Endothelial cell of umbilical vein (primary cell): Measurements from ENCODE around the gene JCHAIN. TPM values are rescaled to one million over a fixed set of nuclear protein-coding genes. Genes with fewer than 3 reads are reported as not detected.

Experiments
- BruUV-seq: library from RNA; stranded (reverse); fragments of 400-500 nt; replicated peaks from 2 replicates; lab custom pipeline; 2021; lab: Mats Ljungman, UMichigan
- CTCF ChIA-PET: fragments of 300-600, 350-600 bp; sonication (Branson Sonifier 250); formaldehyde crosslinking; loops from one replicate; lab custom pipeline; 2021; ENCODE audit warnings: antibody characterized with exemption, inconsistent platforms; lab: Charles Lee
- POLR2A ChIA-PET: fragments of 300-600, 350-600 bp; sonication (Branson Sonifier 250); formaldehyde crosslinking; loops from one replicate; lab custom pipeline; 2021; ENCODE audit warnings: antibody characterized with exemption, inconsistent platforms; lab: Charles Lee
- DNase-seq: peaks from one replicate; pipeline ENCODE4 v3.0.0-alpha.2; 2011; ENCODE audit warnings: low read depth, low spot score
- FAIRE-seq: peaks from 2 replicates; lab custom pipeline; 2011; peaks lifted over from hg19 to GRCh38; lab: Jason Lieb, UNC
- H2AFZ ChIP-seq: 2 replicates; pipeline ENCODE4 v1.6.0; 2012; ENCODE audit warnings: low read depth, low read length, control low read depth, inconsistent platforms
- H3K27ac ChIP-seq: 2 replicates; pipeline ENCODE4 v1.5.1; 2011; ENCODE audit warnings: low read depth, mild to moderate bottlenecking, control low read depth, low read length, moderate library complexity; ENCODE audit not compliant: insufficient read depth
- H3K27me3 ChIP-seq, 2 experiments: 2 replicates each; pipeline versions ENCODE4 v1.6.0 to v1.6.1; 2011; ENCODE audit warnings: low read length in 2 of 2, mixed read lengths in 1 of 2; ENCODE audit not compliant: control insufficient read depth in 2 of 2, insufficient read depth in 2 of 2
- H3K36me3 ChIP-seq, 2 experiments: 2 replicates in 1 of 2; 3 replicates in 1 of 2; pipeline ENCODE4 v1.5.1; 2011; ENCODE audit warnings: low read length in 2 of 2, mild to moderate bottlenecking in 1 of 2, moderate library complexity in 1 of 2; ENCODE audit not compliant: control insufficient read depth in 2 of 2, insufficient read depth in 2 of 2; ENCODE audit errors: extremely low read depth in 1 of 2
- H3K4me1 ChIP-seq: 3 replicates; pipeline ENCODE4 v1.5.1; 2011; ENCODE audit warnings: mild to moderate bottlenecking, low read length; ENCODE audit not compliant: control insufficient read depth, insufficient read depth; ENCODE audit errors: extremely low read depth
- H3K4me2 ChIP-seq: 2 replicates; pipeline ENCODE4 v1.6.1; 2011; ENCODE audit warnings: low read length, control low read depth, mixed read lengths; ENCODE audit not compliant: insufficient read depth
- H3K4me3 ChIP-seq, 3 experiments: fragments of 200-600 bp in 1 of 3; sonication (generic), shearing (Covaris generic) in 1 of 3; replicated peaks in 1 of 3; 2 replicates each; pipeline ENCODE4 v1.5.1; 2011 to 2016; ENCODE audit warnings: control low read depth in 3 of 3, low read length in 3 of 3, mild to moderate bottlenecking in 2 of 3, inconsistent platforms in 1 of 3, low read depth in 1 of 3, moderate library complexity in 1 of 3; ENCODE audit not compliant: insufficient read depth in 1 of 3
- H3K79me2 ChIP-seq: 2 replicates; pipeline ENCODE4 v1.6.0; 2012; ENCODE audit warnings: low read length, inconsistent platforms; ENCODE audit not compliant: control insufficient read depth, insufficient read depth
- H3K9ac ChIP-seq: replicated peaks from 2 replicates; pipeline ENCODE3; 2011; ENCODE audit warnings: low read length, control low read depth; ENCODE audit not compliant: insufficient read depth; ENCODE audit errors: extremely low read depth
- H3K9me1 ChIP-seq: replicated peaks from 3 replicates; pipeline ENCODE4 v1.6.0; 2011; ENCODE audit warnings: mild to moderate bottlenecking, low read length; ENCODE audit not compliant: control insufficient read depth, insufficient read depth; ENCODE audit errors: extremely low read depth
- H3K9me3 ChIP-seq: replicated peaks from 2 replicates; pipeline ENCODE4 v1.5.1; 2012; ENCODE audit warnings: low read length, inconsistent platforms; ENCODE audit not compliant: control insufficient read depth, insufficient read depth
- H4K20me1 ChIP-seq: replicated peaks from 2 replicates; pipeline ENCODE3; 2011; ENCODE audit warnings: mild to moderate bottlenecking, low read length; ENCODE audit not compliant: control insufficient read depth, insufficient read depth; ENCODE audit errors: extremely low read depth
- CTCF ChIP-seq, 2 donors: IDR thresholded peaks; 1 replicate in 1 of 2; 2 replicates in 1 of 2; pipeline ENCODE4 v1.5.1; 2011; ENCODE audit warnings: low read length in 2 of 2, mild to moderate bottlenecking in 2 of 2, moderate library complexity in 2 of 2, control low read depth in 1 of 2, inconsistent platforms in 1 of 2, low read depth in 1 of 2; ENCODE audit not compliant: insufficient read depth in 1 of 2; ENCODE audit errors: extremely low read depth in 1 of 2
- EZH2 ChIP-seq: IDR thresholded peaks from 2 replicates; pipeline ENCODE4 v1.6.1; 2012; ENCODE audit warnings: borderline replicate concordance, low read depth, mild to moderate bottlenecking, moderate library complexity, low read length, inconsistent platforms; ENCODE audit not compliant: severe bottlenecking
- GATA2 ChIP-seq: IDR thresholded peaks from 2 replicates; pipeline ENCODE4 v1.7.0; 2011; ENCODE audit warnings: low read depth, mild to moderate bottlenecking, moderate library complexity, mixed read lengths, low read length; ENCODE audit not compliant: insufficient read length, insufficient read depth
- JUN ChIP-seq: IDR thresholded peaks from 2 replicates; pipeline ENCODE4 v1.6.1; 2011; ENCODE audit warnings: borderline replicate concordance, low read depth; ENCODE audit not compliant: insufficient read length, insufficient read depth
- POLR2A ChIP-seq: IDR thresholded peaks from 2 replicates; pipeline ENCODE4 v1.6.1; 2012; ENCODE audit warnings: low read depth, mild to moderate bottlenecking, control low read depth, low read length
- POLR2AphosphoS5 ChIP-seq: IDR thresholded peaks from 2 replicates; pipeline ENCODE4 v1.6.1; 2012; ENCODE audit warnings: low read depth, mild to moderate bottlenecking, control low read depth, low read length, moderate library complexity; ENCODE audit not compliant: insufficient read depth
- dilution Hi-C: fragments of 300-500 bp; cut with MboI; formaldehyde crosslinking; loops from one replicate; pipeline ENCODE4 v1.15.0; 2019; ENCODE audit warnings: low sequenced_read_pairs; ENCODE audit not compliant: extremely low pct_ligation_motif_present
- intact Hi-C: fragments of 100-400 bp; cut with micrococcal nuclease; formaldehyde crosslinking; loops from one replicate; pipeline ENCODE4 v1.10.0; 2022
- polyA plus RNA-seq, 4 experiments: library from polyadenylated mRNA; depleted of rRNA in 3 of 4; stranded (reverse) in 3 of 4; unstranded in 1 of 4; fragments of >200 nt; gene quantifications; 2 replicates each; pipeline versions ENCODE4 v1.2.1 to v1.2.3, GENCODE V29; 2011 to 2012; ENCODE audit warnings: missing spikeins in 1 of 4
- total RNA-seq: library from RNA; stranded (reverse); gene quantifications from 2 replicates; pipeline ENCODE4 v1.2.3, GENCODE V29; 2021

JCHAIN gene
- total and polyA plus RNA-seq, 2 donors (not counting 3 experiments of a cell fraction or from before 2014, with no cell fraction given): not detected

GRCh38 chr4:70619288-70619687 is 47.0 kb downstream of the JCHAIN start:
- no TSS peak for BruUV-seq
- no peak for FAIRE-seq

More at GRCh38 chr4:70619288-70619687, 47.0 kb downstream of the JCHAIN start:
- H3K27ac ChIP-seq: no peak overlapping the region
- H3K4me1 ChIP-seq: no peaks in the 10 kb centered on the region
- no peak overlapping the region for H3K4me3 ChIP-seq
- ChIA-PET CTCF (no interaction called here), POLR2A (no interaction called here)
- H3K36me3 ChIP-seq: no peaks in the 10 kb centered on the region
- H3K9me3 ChIP-seq: no peaks in the 10 kb centered on the region
- peaks cover 3 to 9% of the 10 kb centered on the region in 2 experiments for H3K27me3 ChIP-seq
- no peak overlapping the region for H3K9ac ChIP-seq
- H3K4me2 ChIP-seq: no peak overlapping the region
- dilution Hi-C loops: no loop called here
- no peaks in the 10 kb centered on the region for H3K9me1 ChIP-seq
- TF ChIP-seq EZH2 (no peak), GATA2 (no peak), POLR2AphosphoS5 (no peak), CTCF (IDR thresholded peaks at IDR 0.05; ENCODE audit: extremely low read depth in 1 of 2, insufficient read depth in 1 of 2, low read depth in 1 of 2, low read length in 2 of 2) (no peak), POLR2A (no peak), JUN (no peak)
- no peaks in the 10 kb centered on the region for H4K20me1 ChIP-seq
- DNase-seq: no peak
- intact Hi-C loops: no loop called here
- H2AFZ ChIP-seq: no peak overlapping the region
- no peaks in the 10 kb centered on the region for H3K79me2 ChIP-seq
